Activated T-helper 9 cell treated with anti-CD3 and anti-CD28 coated beads, Interleukin-2, amount 50 U/mL, for 16 hours (primary cell): ENCODE results near the gene RGS6.

Experiments used
- DNase-seq: peaks from one replicate; pipeline ENCODE4 v3.0.0-alpha.2; 2020; ENCODE audit warnings: low read depth

Gene RGS6

GRCh38 chr14:72081137-72081536 lies 148.9 kb downstream of the RGS6 start:
- no peak for DNase-seq

DNA sequence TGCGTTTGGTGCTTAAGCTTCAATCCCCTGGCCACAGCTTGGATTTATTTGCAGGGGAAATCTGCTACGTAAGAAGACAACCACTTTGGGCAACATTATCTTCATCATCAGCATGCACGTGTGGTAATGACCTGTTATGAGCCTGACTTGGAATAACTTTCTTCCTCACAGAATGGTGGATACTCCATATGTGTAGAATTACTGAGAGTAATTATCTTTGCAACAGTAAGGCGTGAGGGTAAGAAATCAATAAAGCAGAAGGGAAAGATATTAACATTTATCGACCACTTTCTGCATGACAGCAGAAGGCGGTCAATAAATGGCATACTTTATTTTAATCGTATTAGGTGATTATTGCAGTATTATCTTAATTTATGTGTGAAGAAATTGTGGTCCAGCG lies 152.7 kb downstream of the RGS6 start:
- no peak for DNase-seq

DNA sequence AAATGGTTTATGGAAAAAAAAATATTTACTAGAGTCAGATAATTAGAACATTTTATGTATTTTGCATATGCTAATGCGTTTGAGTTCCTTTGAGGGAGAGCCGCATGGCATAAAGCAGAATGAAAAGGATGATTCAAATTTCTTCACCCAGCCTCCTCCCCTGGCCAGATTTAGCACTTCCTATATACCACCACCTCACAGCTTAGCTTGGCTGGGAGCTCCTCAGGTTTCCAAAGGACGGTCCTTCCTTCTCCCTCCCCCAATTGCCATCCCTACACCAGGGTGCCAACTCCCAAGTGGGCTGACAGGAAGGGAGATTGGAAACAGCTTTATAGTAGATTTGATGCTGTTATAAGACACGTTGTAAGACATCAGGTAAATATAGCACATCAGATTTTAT lies 157.4 kb downstream of the RGS6 start:
- no peak for DNase-seq

DNA sequence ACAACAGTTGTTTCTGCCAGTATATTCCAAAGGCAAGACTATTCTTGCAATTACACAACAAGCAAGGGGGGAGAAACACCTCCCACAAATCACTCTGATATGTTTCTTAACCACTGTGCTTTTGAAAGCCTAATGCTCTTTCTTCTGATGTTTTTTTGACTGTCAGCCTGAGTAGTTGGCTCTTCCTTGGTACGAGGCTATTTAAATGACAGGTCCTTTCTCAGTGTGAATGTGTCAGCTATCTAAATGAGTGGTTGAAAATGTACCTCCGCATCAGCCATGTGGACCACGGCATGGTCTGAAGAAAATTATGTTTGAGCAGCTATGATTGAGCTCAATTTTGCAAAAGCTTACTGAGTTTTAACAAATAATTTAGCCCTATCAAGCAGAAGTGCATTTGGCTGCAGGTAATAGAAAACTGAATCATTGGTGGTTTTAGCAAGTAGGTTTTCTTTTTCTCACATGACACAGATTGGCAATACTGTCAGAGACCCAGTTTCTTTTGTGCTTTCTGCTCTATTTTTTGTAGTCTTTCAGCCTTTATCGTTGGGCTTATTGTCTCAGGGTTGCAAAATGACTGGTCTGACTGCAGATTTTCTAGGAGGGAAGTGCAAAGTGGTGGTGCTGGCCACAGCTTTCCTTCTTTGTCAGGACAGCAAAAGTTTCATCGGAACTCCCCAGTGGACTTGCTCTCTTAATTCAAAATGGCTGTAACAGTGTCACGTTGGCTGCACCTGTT lies 162.8 kb downstream of the RGS6 start:
- no peak for DNase-seq

GRCh38 chr14:72097173-72097783 lies 165.0 kb downstream of the RGS6 start:
- DNase-seq, result no peak

- DNase-seq, result no peak
Measured at GRCh38 chr14:72098210-72098609, 166.0 kb downstream of the RGS6 start.

- DNase-seq, result no peak
Measured at GRCh38 chr14:72099566-72099965, 167.3 kb downstream of the RGS6 start.

DNA sequence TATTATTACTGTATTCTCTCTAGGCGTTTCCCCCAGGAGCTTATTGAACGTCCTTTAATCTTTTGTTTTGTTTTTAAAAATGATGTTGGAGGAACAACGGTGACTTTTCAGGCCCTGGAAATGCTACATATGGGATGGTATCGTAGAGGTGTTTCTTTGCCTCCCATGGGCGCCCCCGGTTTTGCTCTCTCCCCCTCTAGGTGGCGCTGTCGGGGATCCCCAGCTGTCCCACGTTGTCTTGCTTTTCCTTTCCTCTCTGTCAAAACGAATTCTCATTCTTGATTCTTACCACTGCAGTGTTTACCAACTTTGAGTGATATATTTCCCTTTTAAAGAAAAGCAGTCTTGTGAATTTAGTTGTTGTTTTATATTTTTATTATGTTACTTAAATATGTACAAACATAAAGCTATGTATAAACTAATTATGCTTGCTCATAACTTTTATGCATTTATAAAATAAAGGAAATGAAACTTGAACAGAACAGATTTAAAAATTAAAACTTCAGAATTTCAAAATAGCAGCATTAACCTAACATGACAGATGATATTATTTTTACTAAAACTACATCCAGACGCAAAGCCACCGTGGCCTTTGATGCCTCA lies 171.9 kb downstream of the RGS6 start:
- DNase-seq, result no peak

- DNase-seq, result no peak
Measured at GRCh38 chr14:72111911-72112310, 179.7 kb downstream of the RGS6 start.

DNA sequence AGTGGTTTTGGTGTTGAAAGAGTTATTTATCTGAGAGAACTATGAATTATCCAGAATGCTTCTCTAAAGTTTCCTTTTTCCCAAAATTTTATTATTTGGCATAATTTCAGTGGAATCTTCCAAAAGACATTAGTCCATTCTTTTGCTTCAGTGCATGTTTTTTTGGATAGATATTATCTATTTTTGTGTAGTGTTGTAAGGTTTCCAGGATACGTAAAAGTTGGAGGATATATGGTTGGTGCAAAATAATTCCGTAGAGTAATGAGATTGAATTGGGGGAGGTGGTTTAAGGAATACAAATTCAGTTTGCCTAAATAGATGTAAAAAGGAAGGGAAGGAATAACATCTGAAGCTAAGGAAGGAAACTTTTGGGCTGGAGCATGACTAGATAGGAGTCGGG lies 186.6 kb downstream of the RGS6 start:
- DNase-seq, result no peak

- DNase-seq, result no peak
Measured at GRCh38 chr14:72120315-72120714, 188.1 kb downstream of the RGS6 start.

DNA sequence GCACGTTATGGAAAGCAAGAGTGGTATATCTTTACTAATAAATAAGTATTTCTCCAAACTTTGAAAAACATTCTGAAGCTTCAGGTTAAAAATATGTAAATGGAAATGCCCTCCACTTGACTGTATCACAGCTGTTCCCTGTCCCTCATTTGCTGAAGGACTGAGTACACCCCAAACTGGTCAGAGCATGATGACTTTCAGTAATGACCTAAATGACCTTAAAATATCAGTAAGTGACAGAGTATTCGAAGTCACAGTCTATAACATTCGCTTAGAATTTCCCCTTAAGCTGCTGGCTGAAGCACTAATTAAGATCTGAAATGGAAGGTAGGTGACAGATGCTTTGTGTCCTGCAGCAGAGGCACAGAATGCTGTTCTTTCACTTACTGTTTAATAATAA lies 191.5 kb downstream of the RGS6 start:
- no peak for DNase-seq

- DNase-seq, result no peak
Measured at GRCh38 chr14:72124171-72124570, 191.9 kb downstream of the RGS6 start.

- no peak for DNase-seq
Measured at GRCh38 chr14:72126091-72126490, 193.9 kb downstream of the RGS6 start.

DNA sequence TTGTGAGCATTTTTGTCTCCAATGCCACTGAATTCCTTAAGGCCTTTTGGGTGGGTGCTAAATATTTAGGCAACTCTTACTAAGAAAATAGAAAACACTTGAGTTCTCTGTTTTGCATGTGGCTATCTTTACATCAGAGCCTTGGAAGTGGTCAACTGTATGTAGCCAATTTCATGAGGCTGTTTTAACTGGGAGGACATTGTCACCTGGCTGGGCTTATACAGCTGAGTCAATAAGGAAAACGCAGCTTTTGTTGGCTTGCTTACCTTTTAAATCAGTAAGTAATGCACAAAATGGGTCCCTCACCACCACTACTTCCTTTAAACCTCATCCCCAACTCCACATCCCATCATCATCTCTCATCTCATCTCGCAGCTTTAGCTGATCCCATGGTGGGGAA lies 194.3 kb downstream of the RGS6 start:
- DNase-seq, result no peak

DNA sequence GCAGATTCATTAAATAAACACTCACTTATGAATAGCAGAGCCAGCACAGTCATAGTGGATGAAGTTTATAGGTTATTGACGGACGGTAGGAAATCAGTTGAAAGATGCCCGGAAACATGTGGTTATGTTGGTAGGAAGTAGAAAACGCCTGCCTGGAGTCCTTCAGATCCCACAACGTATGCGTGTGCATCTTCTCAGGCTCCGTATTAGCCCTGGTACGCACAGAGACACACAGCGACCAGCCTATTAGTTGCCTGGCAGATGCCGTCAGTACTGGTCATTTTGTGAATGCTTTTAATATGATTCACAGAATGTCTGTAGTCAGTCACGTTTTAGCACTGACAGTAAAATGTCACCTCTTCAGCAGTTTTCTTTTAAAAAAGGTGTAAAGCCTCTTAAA lies 196.4 kb downstream of the RGS6 start:
- no peak for DNase-seq

- DNase-seq, result no peak
Measured at GRCh38 chr14:72129291-72129690, 197.1 kb downstream of the RGS6 start.

DNA sequence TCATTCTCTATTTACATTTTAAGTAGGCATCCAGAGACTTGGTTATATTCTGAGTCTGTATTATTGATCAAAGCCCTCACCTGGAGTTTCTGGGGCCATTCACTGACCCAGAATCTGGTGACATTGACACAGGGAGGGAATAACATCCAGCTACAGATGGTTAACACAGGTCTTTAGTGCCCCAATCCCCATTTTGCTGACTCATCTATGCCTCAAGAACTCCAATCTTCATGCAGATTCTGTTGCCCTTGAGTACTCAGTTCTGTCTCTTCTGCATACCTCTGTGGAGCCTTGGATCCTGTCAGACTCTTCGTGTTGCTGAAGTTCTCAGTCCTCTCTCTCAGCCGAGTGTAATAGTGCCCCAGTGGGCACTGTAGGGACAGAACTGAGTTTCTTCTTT lies 208.9 kb downstream of the RGS6 start:
- DNase-seq, result no peak

DNA sequence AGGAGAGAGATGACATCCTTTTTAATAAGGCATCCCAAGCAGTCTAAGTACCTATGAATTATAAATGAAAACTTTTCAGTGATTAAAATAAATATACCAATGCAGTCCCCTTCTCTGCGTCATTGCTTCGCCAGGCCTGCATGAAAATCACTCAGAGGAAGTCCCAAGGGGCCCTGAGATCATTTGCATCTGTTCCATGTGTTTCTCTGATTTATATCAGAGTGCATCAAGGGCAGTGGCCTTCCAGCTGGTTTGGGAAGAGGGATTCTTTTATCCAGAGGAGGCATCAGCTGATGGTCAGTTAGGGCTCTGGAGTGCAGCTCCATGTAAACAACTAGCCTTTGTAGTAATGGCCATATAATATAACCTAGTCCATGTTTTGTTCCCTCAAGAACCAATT lies 210.1 kb downstream of the RGS6 start:
- no peak for DNase-seq

- DNase-seq, result no peak
Measured at GRCh38 chr14:72146241-72146640, 214.0 kb downstream of the RGS6 start.

- DNase-seq, result no peak
Measured at GRCh38 chr14:72154645-72155378, 222.6 kb downstream of the RGS6 start.

GRCh38 chr14:72155379-72155993 lies 223.3 kb downstream of the RGS6 start:
- DNase-seq, result no peak
